SIG-M5 (cell line): Measurements from ENCODE around the gene NOSTRIN.
"Not testable (repeated sequence)": the region's sequence is repeated elsewhere in the genome, so short reads cannot be mapped to it uniquely, and the experiment has no call there.

Source experiments
- DNase-seq: peaks from one replicate; lab custom pipeline; 2025; lab: John Stamatoyannopoulos, UW

NOSTRIN gene

DNA sequence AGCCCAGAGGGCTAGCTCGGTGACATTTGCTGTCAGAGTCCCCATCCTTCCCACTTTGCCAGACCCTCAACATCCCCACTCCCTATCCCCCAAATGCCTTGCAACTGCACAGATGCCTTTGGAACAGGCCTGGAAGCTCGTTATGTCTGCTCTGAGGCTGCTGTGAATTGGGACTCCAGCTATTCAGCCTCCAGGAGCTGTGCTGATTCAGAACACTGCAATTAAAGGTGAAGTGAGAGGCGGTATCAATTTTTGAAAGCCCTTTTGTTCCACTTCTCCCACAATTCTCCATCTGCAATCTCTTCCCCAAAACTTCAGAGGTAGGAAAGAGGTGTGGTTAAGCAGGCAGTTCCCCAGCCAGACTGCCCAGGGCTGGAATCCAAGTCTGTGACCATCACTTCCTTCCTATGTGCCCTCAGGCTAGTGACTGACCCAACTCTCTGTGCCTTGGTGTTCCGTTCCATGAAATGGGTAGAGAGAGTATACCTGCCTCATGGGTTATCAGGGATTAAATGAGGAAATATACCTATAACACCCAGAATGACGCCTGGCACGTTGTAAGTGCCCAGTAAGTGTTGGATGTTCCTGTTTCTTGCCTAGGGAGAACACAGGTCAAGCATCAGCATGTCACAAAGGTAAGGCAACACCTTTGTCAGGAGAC lies 17.5 kb downstream of the NOSTRIN start:
- no peak for DNase-seq

DNA sequence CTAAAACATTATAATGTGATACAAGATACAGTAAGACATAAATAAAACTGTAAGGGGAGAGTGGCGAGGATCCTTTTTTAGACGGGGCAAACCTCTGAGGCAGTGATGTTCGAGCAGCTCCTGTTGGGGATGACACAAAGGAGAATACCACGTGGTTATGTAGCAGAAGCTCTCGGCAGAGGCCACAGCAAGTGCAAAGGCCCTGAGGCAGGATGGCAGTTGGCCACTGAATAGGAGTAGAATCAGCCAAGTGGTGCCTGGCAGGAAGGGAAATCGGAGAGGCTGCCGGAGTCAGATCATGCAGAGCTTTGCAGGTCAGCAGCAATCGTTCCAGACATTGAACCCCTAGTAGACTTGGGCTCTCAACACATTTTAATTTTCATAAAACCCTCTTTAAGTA lies 19.1 kb downstream of the NOSTRIN start:
- DNase-seq = no peak

DNA sequence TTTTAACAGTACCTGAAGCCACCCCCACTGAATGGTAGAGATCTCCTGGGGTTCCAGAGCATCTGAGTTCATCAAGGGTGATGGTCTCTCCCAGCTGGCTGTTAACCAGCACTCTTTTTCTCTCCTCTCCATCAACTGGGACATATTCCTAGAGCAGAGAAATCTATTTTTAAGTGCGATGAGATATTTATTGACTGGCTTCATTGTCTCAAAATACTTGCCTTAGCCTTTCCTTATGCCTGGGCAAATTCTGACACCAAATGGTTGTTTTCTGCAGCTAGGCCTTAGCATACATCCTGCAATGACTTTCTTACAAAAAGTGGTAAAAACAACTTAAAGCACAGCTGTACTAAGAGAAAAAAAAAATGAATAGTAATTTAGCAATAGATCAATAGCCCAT lies 19.6 kb downstream of the NOSTRIN start:
- no peak for DNase-seq

DNA sequence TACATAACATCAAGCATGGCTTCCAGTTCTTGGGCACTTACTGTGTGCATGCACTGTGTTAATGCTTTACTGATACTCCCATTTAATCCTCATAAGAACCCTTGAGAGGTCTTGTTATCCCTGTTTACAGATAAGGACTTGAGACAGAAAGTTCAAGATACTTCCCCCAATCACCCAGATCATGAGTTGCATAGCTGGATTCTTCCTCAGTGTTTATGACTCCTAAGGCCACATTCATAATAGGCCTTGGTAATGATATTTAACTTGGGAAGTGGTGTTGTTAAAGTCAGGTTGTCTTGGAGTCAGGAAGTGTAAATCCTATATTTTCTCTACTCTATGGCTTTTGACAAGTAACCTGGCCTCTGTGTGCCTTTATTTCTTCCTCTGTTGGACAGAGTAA lies 22.7 kb downstream of the NOSTRIN start:
- no peak for DNase-seq

DNA sequence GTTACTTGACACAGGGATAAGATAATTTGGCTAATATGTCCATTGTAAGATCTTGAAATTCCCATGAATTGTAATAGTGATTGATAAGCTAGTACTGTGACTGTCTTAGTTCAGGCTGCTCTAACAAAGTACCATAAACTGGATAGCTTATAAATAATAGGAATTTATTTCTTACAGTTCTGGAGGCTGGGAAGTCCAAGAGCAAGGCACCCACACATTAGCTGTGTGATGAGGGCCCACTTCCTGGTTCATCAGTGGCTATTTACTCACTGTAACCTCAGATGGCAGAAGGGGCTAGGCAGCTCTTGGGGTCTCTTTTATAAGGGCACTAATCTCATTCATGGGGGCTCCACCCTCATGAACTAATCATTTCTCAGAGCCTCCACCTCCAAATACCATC lies 28.5 kb downstream of the NOSTRIN start:
- DNase-seq = no peak

DNA sequence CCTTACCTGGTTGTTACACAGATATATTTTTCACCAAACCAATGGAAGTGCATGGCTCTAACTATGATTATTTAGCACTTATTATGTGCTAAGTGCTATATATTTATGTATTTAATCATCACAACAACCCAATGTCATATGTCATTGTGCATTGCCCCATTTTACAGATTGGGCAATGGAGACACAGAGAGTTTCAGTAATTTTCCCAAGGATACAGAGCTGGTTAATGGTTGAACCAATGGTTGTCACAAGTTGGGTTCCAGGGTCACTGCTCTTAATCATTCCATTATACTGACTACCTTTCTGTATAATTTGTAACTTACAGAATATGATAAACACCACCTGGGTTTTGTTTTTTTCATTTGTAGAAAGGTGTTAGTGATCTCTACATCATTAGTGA lies 29.2 kb downstream of the NOSTRIN start:
- no peak for DNase-seq

DNA sequence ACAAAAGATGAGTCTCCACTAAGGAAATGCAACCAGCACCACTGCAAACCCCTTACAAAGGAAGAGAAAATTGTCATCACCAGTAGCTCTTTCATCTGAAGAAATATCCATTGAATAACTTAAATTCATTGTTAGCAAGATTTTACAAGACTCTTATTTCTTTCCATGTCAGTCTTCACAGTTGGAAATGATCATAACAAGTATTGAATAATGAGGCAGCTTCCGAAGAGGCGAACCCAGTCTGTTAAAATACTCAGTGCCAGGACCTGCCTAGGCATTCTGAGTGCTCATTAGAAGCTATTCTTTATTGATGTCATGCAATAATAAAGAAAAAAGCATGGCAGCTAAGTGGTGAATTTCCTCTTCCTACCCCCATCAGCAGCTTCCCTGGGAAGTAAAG lies 33.5 kb downstream of the NOSTRIN start:
- no peak for DNase-seq

DNA sequence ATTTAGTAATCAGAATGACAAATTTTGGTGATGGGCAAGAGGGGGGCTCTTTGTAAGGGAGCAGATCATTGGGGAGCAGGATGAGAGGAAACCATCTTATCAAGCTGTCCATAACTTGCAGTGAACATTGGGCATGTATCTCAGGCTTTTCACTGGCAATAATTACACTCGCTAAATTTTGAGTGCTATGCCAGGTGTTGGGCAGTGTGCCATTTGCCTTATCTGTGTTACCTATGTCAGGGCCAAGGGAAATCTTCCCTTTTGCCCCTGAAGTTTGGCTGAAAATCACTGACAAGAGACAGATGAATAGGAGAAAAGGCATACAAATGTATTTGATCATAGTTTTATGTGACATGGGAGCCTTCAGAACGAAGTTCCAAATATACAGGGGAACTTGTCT lies 39.0 kb downstream of the NOSTRIN start:
- no peak for DNase-seq

DNA sequence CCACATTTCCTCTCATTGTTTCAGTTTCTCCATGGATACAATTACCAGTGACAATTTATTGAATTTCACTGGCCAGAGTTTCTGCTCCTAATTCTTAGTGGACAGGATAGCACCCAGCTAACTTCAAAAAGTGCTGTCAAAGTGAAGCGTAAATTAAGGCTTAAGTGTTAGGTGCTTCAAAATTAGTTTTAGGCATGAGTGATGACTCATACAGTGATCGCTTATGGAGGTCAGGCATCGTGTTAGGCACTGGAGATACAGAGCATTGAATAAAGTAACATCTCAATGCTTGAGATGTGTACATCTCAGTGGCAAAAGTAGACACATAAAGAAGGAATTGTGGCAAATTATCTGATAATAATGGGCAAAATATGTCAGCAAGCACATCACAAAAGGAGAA lies 40.8 kb downstream of the NOSTRIN start:
- no peak for DNase-seq

DNA sequence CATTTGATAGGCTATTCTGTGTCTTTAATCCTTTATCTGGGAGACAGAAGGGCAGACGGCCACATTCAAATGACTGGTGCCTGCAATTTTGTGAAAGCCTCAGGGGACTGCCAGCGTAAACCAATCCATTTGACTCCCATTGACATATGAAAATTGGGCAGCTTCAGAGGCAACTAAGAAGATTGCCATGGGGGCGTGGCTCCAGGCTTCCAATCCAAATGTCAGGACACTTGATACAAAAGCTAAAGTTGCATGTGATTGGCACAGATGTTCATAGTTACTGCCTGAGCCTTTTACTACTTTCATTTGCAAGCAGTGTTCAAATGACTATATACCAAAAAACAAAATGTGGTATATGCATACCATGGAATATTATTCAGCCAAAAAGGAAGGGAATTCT lies 45.8 kb downstream of the NOSTRIN start:
- DNase-seq = no peak

DNA sequence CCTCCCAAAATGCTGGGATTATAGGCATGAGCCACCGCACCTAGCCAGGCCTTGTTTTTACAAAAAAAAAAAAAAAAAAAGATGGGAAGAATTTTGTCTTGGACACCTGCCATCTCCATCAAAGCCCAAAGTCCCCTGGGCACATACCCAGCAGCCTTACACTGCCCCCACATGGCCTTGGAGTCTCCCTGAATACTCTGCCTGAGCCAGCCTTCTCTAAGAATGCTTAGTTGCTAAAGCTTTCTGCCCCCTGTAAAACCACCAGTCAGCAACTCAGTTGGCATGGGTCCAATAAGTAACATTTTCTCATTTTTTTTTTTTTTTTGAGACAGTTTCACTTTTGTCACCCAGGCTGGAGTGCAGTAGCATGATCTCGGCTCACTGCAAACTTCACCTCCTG lies 47.2 kb downstream of the NOSTRIN start:
- DNase-seq = no peak

DNA sequence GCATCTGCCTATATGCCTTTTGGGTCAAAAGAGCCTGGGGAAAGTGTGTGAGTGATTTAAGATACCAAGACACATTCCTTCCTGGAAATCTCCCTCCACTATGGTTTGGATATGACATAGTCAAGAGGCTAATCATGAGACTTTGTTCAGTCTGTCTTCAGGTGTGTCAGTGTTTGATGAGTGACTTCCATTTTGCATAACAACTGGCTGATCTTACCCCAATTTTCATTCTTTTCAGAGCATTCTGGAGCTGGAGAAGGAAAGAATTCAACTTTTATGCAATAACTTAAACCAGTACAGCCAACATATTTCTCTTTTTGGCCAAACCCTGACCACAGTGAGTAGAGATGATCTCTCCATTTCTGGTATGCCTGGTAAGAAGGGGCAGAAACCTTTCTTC lies 48.4 kb downstream of the NOSTRIN start:
- DNase-seq = no peak

DNA sequence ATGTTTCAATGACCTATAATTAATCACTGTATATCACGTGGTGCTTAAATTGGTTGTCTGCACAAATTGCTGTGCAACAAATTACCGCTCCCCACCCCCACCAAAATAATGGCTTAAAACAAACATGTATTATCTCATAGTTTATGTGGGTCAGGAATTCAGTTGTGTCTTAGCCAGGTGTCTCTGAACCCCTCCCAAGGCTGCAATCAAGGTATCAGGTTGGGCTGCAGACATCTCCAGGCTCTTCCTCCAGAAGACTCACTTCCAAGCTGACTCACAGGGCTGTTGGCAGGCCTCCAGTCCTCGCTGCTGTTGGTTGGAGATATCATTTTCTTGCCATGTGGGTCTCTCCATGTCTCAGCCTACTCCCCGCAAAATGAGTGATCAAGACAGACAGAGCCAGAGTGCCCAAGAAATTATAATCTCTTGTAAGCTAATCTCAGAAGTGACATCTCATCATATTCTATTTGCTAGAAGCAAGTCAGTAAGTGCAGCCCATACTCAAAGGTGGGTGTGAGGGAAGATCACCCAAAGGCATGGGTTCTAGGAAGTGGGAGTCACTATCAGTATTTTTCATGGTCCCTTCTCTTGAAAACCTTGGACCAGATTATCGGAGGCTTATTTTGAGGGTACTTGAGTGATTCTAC lies 49.4 kb downstream of the NOSTRIN start:
- DNase-seq = no peak

DNA sequence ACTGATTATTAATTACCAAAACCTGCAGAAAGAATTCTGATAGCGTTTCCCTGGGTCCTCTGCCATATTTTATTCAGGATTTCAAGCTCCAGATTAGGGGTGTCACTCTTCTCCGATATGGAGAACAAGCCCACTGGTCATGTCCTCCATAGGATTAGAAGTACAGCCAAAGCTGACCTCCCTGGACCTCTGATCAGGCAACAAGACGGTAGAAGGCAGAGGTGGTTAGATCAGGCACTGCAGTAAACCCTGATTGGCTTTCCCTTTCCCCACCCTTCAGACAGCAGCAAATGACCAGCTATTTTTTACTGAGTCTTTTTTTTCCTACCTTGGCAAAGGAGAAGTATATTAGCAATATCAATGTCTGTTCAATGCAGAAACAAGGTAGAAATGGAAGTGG lies 50.0 kb downstream of the NOSTRIN start:
- no peak for DNase-seq

DNA sequence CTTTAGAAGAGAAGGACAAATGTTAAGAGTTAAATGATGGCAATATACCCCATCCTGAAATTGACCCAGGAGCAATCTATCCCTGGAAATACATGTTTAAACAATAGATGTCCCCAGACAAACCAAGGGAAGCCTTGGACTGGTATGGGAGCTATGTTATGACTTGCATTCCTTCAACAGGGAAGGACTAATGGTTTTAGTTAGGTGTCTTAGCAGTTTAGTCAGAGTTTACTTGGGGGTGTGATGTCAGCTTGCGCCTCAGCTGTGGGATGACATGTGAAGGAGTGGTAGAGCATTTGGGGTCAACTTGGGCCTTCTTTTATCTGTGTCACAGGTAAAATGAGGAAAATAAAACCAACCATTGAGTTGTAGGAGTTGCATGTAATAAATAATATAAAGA lies 51.0 kb downstream of the NOSTRIN start:
- no peak for DNase-seq

DNA sequence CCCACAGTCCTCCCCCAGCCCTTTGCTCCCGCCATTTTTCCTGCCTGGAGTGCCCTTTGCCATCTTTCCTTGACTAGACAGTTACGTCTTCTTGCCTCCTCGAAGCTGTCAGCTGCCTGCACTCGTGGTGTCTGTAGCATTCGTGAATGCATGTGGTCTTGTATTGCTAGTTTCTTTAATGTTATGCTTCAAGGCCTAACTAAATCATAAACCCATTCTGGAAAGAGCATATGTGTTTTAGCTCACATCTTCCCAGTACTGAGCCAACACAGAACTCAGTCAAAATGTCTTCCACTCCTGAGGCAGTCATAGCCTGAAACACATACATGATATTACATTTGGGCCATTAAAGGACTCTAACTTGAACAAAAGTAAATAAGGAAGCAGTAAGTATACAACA lies 52.2 kb downstream of the NOSTRIN start:
- DNase-seq = no peak

DNA sequence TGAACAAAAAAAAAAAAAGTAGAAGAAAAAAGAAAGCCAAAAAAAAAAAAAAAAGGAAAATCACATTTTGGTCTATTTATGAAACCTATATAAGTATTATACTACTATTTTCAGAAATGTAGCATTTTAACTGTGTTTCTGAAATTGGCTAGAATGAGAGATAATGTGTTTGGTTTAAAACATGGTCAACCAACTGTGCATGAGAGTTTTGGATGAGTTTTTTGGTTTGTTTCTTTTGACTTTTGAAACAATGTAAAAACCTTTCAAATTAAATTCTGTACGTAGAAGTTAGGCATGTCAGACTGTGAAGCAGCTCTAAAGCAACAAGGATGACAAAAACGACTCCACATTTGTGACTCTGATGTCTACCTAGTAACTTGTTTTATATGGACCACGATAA lies 53.2 kb downstream of the NOSTRIN start:
- no peak for DNase-seq

DNA sequence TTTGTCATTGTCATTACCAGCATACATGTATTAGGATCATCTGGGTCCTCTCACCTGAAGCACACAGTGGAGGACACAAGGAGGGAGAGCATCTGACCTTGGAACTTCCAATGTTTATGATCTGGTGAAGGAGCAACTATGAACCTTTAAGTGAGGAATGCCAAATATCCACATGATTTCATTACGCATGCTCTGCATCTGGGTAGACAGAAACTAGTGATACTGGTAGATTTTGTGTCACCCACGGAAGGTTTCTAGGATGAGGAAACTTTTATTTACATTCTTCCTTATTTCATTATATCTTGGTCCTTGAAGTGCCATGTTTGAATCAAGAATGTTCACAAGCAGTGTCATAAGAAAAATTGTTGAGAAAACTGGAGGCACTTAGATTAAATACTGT lies 55.7 kb downstream of the NOSTRIN start:
- no peak for DNase-seq

DNA sequence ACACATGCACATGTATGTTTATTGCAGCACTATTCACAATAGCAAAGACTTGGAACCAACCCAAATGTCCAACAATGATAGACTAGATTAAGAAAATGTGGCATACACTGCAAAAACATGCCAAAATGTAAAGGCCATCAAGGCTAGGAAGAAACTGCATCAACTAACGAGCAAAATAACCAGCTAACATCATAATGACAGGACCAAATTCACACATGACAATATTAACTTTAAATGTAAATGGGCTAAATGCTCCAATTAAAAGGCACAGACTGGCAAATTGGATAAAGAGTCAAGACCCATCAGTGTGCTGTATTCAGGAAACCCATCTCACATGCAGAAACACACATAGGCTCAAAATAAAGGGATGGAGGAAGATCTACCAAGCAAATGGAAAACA lies 64.7 kb downstream of the NOSTRIN start:
- not testable (repeated sequence) for DNase-seq

DNA sequence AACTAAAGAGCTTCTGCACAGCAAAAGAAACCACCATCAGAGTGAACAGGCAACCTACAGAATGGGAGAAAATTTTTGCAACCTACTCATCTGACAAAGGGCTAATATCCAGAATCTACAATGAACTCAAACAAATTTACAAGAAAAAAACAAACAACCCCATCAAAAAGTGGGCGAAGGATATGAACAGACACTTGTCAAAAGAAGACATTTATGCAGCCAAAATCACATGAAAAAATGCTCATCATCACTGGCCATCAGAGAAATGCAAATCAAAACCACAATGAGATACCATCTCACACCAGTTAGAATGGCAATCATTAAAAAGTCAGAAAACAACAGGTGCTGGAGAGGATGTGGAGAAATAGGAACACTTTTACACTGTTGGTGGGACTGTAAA lies 67.9 kb downstream of the NOSTRIN start:
- DNase-seq = not testable (repeated sequence)

DNA sequence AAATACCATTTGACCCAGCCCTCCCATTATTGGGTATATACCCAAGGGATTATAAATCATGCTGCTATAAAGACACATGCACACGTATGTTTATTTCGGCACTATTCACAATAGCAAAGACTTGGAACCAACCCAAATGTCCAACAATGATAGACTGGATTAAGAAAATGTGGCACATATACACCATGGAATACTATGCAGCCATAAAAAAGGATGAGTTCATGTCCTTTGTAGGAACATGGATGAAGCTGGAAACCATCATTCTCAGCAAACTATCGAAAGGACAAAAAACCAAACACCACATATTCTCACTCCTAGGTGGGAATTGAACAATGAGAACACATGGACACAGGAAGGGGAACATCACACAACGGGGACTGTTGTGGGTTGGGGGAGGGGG lies 68.4 kb downstream of the NOSTRIN start:
- DNase-seq = not testable (repeated sequence)

DNA sequence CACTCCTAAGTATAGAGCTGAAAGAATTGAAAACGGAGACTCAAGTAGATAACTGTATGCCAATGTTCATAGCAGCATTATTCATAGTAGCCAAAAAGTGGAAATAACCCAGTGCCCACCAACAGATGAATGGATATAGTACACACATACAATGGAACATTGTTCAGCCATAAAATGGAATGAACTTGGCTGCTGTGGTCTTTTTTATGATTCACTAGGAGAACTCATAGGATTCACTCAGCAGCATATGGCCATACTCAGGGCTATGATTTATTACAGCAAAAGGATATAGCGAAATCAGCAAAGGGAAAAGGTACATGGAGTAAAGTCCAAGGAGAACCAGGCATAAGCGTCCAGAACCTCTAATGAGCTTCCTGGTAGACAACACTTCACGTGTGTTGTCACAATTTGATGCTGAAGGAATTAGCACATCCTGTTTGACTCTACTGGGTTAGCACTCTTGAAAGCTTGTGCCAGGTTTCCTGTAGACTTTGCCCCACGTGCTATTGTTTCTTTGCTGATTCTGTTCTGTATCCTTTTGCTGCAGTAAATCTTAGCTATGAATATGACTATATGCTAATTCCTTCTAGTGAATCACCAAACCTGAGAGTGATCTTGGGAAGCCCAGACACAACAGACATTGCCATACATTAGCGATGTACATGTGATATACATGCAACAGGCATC lies 72.1 kb downstream of the NOSTRIN start:
- no peak for DNase-seq

DNA sequence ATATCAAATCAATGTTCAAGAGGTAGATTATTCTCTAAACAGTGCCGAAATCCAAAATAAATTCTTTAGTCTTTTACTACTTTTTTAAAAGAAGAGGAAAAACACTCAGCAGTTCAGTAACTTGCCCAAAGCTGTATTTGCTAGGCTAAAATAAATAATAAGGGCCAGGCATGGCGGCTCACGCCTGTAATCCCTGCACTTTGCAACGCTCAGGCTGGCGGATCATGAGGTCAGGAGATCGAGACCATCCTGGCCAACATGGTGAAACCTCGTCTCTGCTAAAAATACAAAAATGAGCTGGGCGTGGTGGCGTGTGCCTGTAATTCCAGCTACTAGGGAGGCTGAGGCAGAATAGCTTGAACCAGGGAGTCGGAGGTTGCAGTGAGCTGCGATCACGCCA lies 79.7 kb downstream of the NOSTRIN start:
- not testable (repeated sequence) for DNase-seq

DNA sequence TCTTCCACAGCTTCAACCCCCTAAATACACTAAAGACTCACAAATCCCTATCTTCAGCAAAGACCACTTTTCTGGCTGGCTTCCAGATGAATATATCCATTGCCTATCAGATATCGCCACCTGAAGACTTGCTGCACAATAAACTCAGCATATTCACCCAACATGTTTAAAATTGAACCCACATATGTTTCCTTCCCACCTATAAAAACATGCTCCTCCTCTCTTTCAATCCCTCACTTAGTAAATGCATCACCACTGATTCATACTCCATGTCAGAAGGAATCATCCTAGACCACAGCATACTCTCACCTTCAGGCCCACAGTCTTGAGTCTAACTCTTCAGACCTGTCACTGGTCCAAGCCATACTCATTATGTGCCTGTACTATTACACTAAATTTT lies 82.5 kb downstream of the NOSTRIN start:
- no peak for DNase-seq
